Putamen (tissue), 1 donor: ENCODE results near the gene TLR8.
"Not testable (repeated sequence)": the region's sequence is repeated elsewhere in the genome, so short reads cannot be mapped to it uniquely, and the experiment has no call there.

ENCODE experiments used
- DNase-seq: peaks from one replicate; pipeline ENCODE4 v3.0.0-alpha.2; 2016; ENCODE audit warnings: low spot score

The TLR8 gene

DNA sequence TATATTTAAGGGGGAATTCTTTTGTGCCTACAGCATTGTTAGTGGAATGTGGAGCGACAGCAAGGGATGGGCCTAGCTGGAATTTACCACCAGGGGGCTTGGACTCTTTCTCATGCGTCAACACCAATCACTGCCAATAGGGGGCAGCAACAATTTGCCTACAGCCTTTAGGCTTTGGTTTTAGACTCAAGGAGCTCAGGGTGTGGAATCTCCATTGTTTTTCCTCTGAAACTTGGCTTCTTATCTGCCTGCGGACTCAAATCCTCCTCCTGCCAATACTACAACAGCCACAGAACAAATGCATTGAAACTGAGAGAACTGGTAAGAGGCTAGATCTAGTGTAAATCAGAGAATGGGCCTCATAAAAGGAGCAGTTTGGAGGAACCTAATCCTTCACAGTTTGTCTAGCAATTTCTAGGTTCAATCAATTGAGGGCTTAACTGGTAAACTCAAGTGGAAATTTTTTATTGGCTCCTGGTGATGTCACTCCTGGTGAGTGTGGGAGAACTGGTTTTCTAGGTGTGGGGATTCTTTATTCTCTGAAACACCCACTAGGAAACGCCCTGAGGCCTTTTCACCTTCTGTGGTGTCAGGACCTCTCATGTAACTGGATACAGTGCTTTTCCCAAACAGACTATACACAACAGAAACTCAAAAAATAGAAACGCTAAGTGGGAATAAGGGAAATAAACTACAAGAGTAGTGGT is 40.6 kb downstream of the TLR8 start:
- DNase-seq = no peak

DNA sequence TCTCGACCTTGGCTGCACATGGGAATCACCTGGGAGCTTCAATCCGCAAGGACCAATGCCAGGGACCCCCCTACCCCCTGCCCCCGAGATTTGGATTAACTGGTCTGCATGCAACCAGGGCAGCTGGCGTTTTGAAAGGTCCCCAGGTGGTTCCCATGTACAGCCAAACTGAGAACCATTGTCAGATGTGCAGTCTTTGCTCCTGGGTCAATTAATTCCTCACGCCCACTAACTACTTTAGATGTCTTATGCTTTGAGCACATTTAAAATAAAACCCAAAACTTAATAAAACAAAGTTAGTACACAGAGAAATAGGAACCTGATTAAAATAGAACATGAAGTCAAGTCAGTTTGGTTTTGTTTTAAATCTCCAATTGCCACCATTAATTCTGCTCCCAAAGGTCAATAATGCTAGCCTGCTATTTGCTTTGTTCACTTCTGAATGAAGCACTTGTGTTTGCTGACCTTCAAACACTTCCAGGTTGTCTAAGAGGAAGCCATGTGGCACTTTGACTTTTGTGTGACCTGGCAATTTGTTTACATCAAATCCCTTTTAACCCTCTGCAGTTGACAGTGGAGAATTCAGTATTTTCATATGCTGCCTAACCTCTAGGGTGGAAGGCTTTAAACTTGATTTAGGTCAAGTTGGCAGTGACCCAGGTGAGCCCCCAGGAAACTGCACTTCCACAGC is 41.3 kb downstream of the TLR8 start:
- DNase-seq = no peak

DNA sequence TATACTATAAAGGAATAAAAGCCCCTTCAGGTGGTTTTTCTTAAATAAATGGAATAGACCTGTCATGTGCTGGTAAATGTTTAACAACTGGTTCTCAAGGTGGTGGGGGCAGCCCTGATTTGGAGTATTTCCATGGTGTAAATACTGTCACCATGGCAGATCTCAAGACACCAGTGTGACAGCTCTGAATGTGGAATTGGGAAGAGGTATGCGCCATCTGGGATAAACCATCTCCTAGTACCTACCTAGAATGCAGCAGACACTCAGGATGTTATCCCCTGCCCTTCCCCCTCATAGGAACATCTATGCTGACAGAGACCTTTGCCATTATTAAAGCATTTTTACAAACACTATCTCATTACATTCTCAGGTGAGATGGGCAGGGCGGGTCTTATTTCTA is 42.1 kb downstream of the TLR8 start:
- DNase-seq = no peak

DNA sequence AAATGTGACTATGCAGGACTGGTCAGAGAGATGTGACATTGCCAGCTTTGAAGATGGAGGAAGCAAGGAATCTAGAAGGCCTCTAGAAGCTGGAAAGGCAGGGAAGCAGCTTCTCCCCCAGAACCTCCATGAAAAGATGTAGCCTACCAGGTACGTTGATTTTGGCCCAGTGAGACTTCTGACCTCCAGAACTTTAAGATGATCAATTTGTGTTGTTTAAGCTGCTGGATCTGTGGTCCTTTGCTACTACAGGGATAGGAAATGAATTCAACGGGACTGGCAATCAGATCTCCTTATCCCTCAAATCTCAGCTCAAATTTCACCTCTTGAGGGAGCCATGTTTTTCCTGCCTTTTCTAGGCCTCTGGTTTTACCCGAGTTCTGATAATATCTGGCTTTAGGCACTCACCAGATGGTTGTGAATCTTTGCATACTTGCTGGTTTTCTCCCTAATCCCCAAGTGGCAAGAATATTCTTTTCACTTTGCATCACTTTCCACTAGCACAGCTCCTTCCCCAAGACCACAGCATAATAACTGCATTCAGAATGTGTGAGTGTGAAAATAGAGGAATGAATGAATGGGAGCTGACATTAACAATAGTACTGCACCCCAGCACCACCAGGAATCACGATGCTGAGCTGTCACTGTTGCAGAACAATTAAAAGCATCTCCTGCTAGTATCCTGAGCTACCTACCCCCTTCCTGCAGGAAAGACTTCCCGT is 42.9 kb downstream of the TLR8 start:
- DNase-seq = no peak

DNA sequence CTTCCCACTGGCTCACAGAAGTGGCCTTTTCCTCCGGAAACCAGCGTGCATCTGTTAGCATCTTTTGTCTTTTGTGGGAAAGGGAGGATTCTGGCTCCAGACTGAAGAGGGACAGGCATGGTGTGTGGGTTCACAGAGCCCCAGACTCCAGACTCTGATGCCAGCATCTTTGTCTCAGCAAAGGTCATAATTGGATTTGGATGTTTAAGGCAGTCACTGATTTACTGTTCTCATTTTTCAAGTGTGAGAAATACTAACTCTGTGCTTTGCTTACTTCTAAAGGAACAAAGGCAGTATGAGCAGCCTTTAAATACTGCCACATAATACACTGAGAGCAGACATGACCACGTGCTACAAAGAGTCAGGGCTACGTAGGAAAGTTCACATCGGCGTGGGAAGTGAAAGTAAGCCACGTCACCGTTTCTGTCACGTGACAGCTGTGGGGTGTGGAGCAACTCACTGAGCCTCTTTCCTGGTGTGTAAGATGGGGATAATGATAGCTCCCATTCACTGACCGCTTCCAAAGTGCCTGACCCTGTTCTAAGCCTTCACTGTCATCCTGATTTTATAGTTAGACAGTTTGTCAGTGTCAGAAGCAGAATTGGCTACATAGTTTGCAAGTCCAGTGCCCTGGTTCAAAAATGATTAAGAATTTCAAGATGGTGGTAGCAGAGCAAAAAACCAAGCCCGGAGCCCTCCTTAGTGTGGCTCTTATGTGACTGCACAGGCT is 43.7 kb downstream of the TLR8 start:
- DNase-seq = peak; percentile 85

DNA sequence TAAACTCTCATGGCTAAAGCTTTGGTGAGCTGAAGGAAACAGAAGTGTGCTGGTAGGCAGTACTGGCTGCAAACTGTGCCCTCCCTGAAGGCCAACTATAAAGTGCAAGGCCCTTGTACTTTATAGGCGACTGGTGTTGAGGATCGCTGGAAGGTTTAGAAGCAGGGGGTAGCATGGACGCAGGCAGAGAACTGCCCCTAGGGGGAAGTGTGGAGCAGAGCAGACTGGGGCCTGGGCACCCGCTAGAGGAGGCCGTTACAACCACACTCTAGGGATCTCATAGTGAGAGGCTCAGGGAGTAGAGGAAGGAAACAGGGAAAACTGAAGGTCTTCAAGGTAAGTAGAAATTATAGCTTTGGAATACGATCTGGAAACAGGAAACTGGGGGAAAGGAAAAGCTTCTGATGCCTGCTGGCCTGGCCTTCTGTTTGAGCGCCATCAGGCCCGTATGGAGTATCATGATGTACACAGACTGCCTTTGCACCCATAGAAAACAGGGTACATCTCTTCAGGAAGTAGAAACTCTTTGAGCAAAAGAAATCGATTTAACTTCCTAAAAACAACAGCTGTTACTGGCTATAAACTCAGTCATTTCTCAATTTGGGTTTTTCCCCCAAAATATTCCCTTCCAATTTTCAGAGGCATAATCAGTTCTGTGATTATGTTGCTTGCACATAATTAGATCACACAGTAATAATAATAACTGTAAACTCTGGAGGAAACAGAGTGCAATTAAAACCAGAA is 44.6 kb downstream of the TLR8 start:
- DNase-seq = no peak

DNA sequence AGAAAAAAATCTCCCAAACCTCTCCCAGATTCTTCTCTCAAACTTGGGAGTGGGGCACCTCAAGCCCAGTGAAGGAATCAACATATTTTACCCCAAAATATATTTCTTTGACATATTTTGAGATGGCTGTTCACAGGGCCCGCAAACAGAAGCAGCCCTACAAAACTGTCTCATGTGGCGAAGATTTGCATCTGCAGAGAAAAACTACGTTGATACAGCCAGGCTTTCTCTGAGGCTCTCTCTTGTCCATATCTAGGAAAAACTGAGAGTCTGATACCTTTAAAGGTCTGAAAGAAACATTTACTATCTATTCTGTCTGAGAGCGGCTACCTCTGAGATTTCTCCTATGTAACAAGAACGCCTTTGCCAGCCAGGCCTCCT is 45.2 kb downstream of the TLR8 start:
- no peak for DNase-seq

DNA sequence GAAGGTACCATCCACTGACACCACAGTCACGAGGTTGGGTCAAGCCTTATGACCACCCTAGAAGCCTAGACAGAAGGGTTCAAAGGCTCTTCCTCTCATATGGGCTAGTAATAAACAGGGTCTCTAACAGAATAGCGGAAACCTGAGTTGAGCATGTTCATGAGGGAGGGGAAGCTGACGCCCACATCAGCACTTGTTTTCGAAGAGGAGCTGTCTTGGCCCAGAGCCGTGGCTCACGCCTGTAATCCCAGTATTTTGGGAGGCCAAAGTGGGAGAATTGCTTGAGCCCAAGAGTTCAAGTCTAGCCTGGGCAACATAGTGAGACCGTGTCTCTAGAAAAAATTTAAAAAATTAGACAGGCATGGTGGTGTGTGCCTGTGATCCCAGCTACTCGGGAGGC is 47.0 kb downstream of the TLR8 start:
- no peak for DNase-seq

DNA sequence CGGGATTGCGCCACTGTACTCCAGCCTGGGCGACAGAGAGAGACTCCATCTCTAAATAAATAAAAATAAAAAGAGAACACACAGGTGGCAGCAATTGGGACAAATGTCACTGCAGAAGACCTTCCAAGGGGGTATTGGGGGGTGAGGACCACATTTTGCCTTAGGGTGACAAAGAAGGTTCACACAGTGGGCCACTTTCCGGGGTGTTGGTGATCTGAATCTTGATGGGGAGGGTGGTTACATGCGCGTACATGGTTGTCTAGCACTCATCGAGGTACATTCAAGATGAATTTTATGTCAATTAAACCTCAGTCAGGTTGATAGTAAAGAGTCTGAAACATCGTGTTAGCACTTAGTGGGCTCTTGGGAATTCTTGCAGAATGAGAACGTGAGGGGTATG is 48.0 kb downstream of the TLR8 start:
- DNase-seq = no peak

DNA sequence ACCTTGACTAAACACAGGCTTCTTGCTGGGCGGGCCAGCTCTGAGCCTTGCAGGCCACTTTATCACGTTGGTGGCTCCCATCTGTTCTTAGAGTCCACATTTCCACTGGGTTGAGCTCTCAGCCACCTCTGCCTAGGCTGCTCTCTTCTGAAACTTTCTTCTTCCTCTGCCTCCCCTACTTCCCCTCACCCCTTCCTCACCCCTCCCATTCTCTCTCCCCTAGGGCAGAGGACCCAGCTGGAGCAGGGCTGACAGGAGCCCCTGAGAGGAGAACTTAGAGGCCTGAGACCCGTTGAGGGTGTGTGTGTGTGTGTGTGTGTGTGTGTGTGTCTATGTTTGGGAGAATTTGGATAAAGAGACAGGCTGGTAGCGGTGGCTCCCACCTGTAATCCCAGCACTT is 48.6 kb downstream of the TLR8 start:
- DNase-seq = no peak

DNA sequence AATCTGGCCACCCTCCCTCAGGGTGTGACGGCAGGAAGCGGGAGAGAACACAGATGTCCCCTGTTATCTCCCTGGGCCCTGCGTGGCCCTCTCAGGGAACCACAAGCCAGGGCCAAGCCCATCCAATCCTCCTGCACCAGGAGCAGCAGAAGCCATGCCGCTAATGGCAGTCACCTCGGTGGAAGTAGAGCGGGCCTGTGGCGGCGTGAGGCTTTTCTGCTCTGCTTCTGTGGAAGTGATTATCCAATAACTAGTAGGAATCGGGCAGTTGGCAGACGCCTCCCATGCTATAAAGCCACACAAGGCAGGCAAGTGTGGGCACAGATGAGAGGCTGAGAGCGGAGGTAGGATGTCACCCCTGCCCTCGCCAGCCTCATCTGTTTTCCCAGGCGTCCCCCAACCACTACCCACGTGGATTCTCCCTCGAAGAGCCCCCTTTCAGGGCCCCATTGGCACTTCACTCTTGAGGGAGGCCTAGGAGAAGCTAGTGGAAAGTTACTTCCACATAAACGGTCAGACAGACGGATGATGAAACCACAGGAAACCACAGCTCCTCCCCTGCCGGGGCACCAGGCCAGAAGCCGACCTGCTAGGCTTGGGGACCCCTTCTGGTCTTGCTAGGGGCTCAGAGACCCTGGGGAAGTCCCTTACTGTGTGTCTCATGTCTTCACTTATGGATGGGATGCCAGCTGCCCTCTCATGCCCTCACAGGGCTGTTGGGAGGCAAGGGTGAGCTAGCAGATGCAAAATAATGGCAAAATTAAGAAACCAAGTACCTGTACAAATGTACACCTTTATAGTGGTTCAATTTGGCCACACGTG is 49.7 kb downstream of the TLR8 start:
- DNase-seq = no peak

DNA sequence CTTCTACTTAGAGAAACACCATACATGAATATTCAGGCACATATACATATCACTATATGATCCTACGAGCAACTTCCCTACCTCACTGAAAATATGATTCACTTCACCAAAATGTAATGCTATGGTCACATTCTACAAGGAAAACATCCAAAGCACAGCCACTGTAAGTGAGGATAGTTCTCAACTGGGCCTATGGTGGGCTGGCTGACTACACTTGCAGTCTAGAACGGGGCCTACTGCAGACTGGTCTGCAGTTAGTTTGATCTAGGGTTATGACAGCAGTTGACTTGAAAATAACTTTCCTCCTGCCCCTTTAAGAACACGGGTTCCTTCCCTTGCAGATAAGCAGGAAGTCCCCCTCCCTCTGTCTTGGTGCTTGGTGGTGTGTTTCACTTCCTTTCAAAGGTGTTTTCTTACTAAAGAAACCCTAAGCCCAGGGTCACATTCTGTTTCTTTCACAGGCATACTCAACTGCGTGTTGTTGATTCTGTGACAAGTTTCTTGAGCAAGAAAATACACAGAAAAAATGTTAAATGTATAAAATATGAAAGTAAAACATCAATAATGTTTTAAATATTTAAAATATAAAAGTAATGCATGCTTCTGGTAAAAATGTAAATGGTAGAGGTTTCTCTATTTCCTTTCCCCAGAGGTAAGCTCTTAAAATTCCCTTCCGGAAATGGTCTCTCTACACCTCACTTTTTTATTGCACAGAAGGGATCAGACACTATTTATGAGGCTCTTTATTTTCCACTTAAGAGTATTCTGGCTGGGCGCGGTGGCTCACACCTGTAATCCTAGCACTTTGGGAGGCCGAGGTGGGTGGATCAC is 50.5 kb downstream of the TLR8 start:
- DNase-seq = no peak

DNA sequence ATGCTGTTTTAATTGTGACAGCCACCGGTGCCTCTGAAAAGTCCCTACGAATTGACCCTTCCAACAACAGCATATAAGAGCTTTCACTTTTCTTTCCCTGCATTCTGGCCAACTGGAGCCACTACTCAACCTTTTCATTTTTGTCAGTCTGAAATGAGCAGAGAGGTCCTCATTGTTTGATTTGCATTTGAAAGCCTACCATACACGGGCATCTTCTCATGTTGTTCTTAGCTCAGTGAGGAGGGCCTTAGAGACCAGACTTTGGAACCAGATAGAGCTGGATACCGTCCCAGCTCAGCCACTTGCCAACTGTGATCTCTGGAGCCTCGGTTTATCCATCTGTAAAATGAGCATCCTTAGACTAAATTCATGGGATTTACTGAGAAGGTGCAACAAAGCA is 51.6 kb downstream of the TLR8 start:
- no peak for DNase-seq

DNA sequence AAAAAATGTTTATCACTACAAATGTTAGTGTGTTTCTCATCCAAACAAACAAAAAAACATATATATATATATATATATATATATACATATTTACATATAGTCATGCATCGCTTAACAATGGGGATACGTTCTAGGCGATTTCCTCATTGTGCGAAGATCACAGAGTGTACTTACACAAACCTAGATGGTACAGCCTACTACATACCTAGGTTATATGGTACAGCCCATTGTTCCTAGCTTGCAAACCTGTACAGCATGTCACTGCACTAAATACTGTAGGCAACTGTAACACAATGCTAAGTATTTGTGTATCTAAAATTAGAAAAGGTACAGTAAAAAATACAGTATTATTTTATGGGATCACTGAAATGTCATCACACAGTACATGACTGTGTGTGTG is 52.0 kb downstream of the TLR8 start:
- no peak for DNase-seq

DNA sequence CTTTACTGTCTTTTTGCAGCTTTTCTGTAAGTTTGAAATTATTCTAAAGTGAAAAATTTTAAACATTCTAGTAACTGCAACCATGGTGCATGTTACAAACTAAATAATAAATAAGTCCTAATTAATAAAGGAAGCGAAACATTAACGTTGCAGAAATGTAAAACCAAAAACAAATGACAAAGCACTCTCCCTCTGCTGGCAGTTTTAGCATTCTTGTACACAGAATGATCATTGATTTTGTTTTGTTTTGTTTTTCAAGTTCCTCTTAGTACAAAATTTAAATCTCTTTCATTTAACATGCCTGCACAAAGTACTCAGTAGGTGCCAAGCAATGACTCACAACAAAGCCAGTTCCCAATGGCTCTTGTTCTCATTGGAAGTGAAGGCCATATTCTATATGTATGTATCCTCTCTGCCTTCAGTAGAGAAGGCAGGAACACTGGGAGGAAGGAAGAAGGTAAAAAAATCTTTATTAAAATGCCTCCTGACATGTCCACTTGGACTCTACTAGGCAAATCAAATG is 54.8 kb downstream of the TLR8 start:
- no peak for DNase-seq

DNA sequence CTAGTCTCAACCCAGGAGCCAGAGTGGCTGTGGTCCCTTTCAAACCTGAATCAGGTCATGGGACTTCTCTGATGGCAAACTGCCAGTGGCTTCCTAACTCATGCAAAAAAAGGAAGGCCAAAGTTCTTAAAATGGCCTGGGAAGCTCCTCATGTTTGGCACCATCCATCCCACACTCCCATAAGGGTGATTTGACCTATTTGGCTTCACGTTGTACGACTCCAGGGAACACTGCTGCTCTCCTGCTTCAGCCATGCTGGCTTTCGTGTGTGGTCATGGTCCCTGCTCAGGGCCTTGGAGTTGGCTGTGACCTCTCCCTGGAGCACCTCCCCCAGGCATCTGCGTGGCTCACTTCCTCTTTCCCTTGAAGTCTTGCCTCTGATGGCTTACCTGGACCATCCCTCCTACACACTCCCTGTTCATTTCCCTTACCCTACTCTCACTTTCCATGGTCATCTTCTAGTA is 55.7 kb downstream of the TLR8 start:
- DNase-seq = no peak

DNA sequence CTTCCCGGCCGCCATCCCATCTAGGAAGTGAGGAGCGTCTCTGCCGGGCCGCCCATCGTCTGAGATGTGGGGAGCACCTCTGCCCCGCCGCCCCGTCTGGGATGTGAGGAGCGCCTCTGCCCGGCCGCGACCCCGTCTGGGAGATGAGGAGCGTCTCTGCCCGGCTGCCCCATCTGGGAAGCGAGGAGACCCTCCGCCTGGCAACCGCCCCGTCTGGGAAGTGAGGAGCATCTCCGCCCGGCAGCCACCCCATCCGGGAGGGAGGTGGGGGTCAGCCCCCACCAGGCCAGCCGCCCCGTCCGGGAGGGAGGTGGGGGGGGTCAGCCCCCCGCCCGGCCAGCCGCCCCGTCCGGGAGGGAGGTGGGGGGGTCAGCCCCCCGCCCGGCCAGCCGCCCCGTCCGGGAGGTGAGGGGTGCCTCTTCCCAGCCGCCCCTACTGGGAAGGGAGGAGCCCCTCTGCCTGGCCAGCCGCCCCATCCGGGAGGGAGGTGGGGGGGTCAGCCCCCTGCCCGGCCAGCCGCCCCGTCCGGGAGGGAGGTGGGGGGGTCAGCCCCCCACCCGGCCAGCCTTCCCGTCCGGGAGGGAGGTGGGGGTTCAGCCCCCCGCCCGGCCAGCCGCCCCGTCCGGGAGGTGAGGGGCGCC is 56.9 kb downstream of the TLR8 start:
- DNase-seq = not testable (repeated sequence)

DNA sequence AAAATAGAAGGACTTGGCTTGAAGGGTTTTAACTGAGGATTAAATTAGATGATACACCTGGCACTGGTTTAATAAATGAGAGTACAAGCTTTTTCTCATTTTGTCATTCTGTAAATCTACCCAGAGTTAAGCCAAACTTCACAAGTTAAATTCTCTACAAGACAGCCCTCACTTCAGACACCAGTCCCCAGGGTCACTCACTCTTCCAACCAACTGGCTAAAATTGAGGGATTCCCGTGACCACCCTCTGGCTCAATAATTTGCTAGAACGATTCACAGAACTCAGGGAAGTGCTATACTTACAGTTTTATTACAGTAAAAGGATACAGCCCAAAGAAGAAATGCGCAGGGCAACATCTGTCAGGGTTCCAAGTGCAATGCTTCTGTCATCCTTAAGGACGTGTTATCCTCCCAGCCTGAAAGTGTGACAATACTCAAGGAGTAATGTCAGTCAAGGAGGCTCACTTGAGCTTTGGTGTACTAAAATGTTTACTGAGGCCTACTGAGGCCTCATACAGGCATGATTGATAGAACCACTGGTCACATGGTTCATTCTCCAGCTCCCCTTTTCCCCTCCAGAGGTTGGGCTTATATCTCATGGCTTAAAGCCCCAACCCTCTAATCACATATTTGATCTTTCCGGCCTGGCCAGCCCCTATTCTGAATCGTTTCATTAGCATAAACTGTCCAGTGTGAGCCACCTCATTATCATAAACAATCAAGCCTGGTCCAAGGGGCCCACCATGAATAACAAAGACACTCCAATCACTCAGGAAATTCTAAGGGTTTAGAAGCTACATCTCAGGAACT is 58.9 kb downstream of the TLR8 start:
- no peak for DNase-seq
